Activated CD4-positive, alpha-beta T cell treated with anti-CD3 and anti-CD28 coated beads for 36 hours (primary cell): ENCODE data around the gene RGS10. TPM values are rescaled to one million over a fixed set of nuclear protein-coding genes. Genes with fewer than 3 reads are reported as not detected.

Source experiments
- ATAC-seq: fragments of 200-7000 bp; cut with Tn5 transposase; one replicate; pipeline ENCODE4 v1.10.0; 2021; ENCODE audit warnings: mild to moderate bottlenecking, moderate library complexity
- CTCF ChIA-PET: fragments of 350-600 bp; sonication (Branson Sonifier 250); formaldehyde crosslinking; loops from one replicate; lab custom pipeline; 2021; ENCODE audit warnings: antibody characterized with exemption; lab: Charles Lee
- POLR2A ChIA-PET: fragments of 350-600 bp; sonication (Branson Sonifier 250); formaldehyde crosslinking; loops from one replicate; lab custom pipeline; 2021; ENCODE audit warnings: antibody characterized with exemption, inconsistent platforms; lab: Charles Lee
- DNase-seq: peaks from one replicate; pipeline ENCODE4 v3.0.0-alpha.2; 2020
- H3K27ac Mint-ChIP-seq: one replicate; pipeline ENCODE4 v1.8.0; 2021; ENCODE audit warnings: mixed read lengths
- H3K27me3 Mint-ChIP-seq: one replicate; pipeline ENCODE4 v1.8.0; 2021; ENCODE audit warnings: mixed read lengths
- H3K36me3 Mint-ChIP-seq: one replicate; pipeline ENCODE4 v1.8.0; 2021; ENCODE audit warnings: low read depth, mixed read lengths
- H3K4me1 Mint-ChIP-seq: one replicate; pipeline ENCODE4 v1.8.0; 2021; ENCODE audit warnings: mixed read lengths
- H3K4me3 Mint-ChIP-seq: one replicate; pipeline ENCODE4 v1.8.0; 2021; ENCODE audit warnings: mild to moderate bottlenecking, moderate library complexity, mixed read lengths
- H3K9me3 Mint-ChIP-seq: one replicate; pipeline ENCODE4 v1.8.0; 2021; ENCODE audit warnings: low read depth, mixed read lengths
- intact Hi-C, 2 experiments: fragments of 100-400 bp; cut with DNase I in 1 of 2; cut with micrococcal nuclease in 1 of 2; formaldehyde crosslinking; loops; one replicate each; pipeline versions ENCODE4 v1.14.2 to v1.15.1; 2022 to 2024; cut with DNase I, micrococcal nuclease
- total RNA-seq, 2 experiments: library from RNA; stranded (reverse); gene quantifications; one replicate each; pipeline ENCODE4 v1.2.3, GENCODE V29; 2021

The RGS10 gene
- total RNA-seq, 2 experiments from 2014 or later = 186 to 191 TPM

DNA sequence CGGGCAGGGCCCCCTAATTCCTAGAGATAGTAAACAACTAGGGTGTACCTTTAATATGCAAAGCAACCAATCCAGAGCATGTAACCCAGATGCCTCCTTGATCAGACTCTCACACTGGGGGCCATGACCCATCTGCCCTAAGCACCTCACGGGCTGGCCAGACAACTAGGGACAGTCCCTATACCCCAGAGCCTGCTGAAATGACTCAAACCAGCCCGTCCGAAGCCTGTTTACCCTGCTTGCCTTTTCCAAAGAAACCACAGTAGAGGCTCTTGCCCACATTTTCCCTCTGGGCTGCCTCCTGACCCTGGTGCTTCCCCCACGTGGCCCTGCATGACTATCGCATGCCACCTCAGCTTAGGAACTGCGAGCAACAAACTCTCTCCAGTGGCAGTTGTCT lies 46.2 kb downstream of the RGS10 start:
- ATAC-seq = peak; percentile 74
- Mint-ChIP-seq H3K9me3 (no peaks in the 10 kb centered on the region), H3K36me3 (peaks cover 37% of the 10 kb centered on the region), H3K4me3 (no peak overlapping the region), H3K4me1 (peaks cover 86% of the 10 kb centered on the region), H3K27me3 (no peaks in the 10 kb centered on the region), H3K27ac (peak overlapping the region; percentile 75)
- POLR2A ChIA-PET = no interaction called here
- intact Hi-C loops = loop anchor here (2.0 to 5.0 kb wide), 3 partner anchors 181 to 364 kb away; no protein-coding TSS in a partner anchor
- DNase-seq = peak; percentile 83
- CTCF ChIA-PET = interaction anchor here (1.1 to 2.2 kb wide), 3 partner anchors 11 to 31 kb away, joined by 3 to 5 read pairs (median 3); no protein-coding TSS in a partner anchor

GRCh38 chr10:119495545-119495944 lies 47.0 kb downstream of the RGS10 start:
- Mint-ChIP-seq H3K4me1 (peaks cover 79% of the 10 kb centered on the region), H3K27ac (no peak overlapping the region), H3K9me3 (no peaks in the 10 kb centered on the region), H3K27me3 (no peaks in the 10 kb centered on the region), H3K4me3 (no peak overlapping the region), H3K36me3 (peaks cover 32% of the 10 kb centered on the region)
- ATAC-seq (no peak), DNase-seq (no peak)
- ChIA-PET CTCF (no interaction called here), POLR2A (interaction anchor here (0.6 kb wide), 1 partner anchor 960 kb away, joined by 3 read pairs; no protein-coding TSS in a partner anchor)
- intact Hi-C loops = loop anchor here (5.0 kb wide), 2 partner anchors 298 to 363 kb away; no protein-coding TSS in a partner anchor

DNA sequence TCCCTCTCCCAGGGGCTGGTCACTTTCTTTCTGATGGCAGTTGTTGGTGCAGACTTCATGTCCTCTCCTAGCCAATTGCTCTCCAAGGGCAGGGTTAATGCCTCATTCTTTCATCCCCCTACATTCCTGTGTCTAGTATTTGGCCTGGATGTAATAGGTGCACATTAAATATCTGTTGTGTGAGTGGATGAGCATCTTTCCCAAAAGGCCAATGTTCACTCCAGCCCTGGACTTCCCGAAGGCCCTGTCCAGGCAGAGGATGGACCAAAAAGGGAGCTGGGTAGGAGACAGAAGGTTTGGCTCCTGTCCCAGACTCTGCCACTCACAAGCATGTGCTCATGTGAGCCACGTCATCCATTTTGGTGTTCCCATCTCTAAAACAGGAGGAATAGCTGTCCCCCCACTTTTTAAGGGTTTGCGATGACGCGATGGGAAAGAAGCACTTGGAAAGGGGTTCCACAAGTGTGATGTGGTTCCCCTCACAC lies 47.5 kb downstream of the RGS10 start:
- peaks cover 79% of the 10 kb centered on the region for H3K4me1 Mint-ChIP-seq
- H3K4me3 Mint-ChIP-seq = no peak overlapping the region
- intact Hi-C loops = loop anchor here (5.0 kb wide), 2 partner anchors 298 to 363 kb away; no protein-coding TSS in a partner anchor
- ATAC-seq (no peak), DNase-seq (no peak)
- no peaks in the 10 kb centered on the region for H3K27me3 Mint-ChIP-seq
- H3K27ac Mint-ChIP-seq = peak overlapping the region; percentile 48
- ChIA-PET CTCF (no interaction called here), POLR2A (interaction anchor here (0.6 kb wide), 1 partner anchor 960 kb away, joined by 3 read pairs; no protein-coding TSS in a partner anchor)
- H3K9me3 Mint-ChIP-seq = no peaks in the 10 kb centered on the region
- H3K36me3 Mint-ChIP-seq = peaks cover 27% of the 10 kb centered on the region

GRCh38 chr10:119494236-119495020 lies 48.1 kb downstream of the RGS10 start:
- no peaks in the 10 kb centered on the region for H3K9me3 Mint-ChIP-seq
- ATAC-seq (no peak), DNase-seq (no peak)
- peaks cover 78% of the 10 kb centered on the region for H3K4me1 Mint-ChIP-seq
- CTCF ChIA-PET = interaction anchor here (0.6 to 1.3 kb wide), 6 partner anchors 15 to 288 kb away, joined by 3 to 4 read pairs (median 3); no protein-coding TSS in a partner anchor
- H3K4me3 Mint-ChIP-seq = no peak overlapping the region
- H3K27me3 Mint-ChIP-seq = no peaks in the 10 kb centered on the region
- intact Hi-C loops = loop anchor here (5.0 kb wide), 2 partner anchors 297 to 362 kb away; no protein-coding TSS in a partner anchor
- peak overlapping the region; percentile 48 for H3K27ac Mint-ChIP-seq
- POLR2A ChIA-PET = interaction anchor here (1.1 kb wide), 1 partner anchor 287 kb away, joined by 3 read pairs; the partner anchor contains the start of gene GRK5
- H3K36me3 Mint-ChIP-seq = peaks cover 22% of the 10 kb centered on the region

- Mint-ChIP-seq H3K36me3 (peaks cover 9% of the 10 kb centered on the region), H3K9me3 (no peaks in the 10 kb centered on the region), H3K4me1 (peaks cover 73% of the 10 kb centered on the region), H3K4me3 (no peak overlapping the region), H3K27me3 (no peaks in the 10 kb centered on the region), H3K27ac (peak overlapping the region; percentile 87)
- intact Hi-C loops = no loop called here
- ATAC-seq (no peak), DNase-seq (peak; percentile 50)
- POLR2A ChIA-PET = interaction anchor here (0.9 kb wide), 1 partner anchor 13 kb away, joined by 3 read pairs; no protein-coding TSS in a partner anchor
- CTCF ChIA-PET = interaction anchor here (1.3 kb wide), 1 partner anchor 48 kb away, joined by 4 read pairs; no protein-coding TSS in a partner anchor
These were observed 49.4 kb downstream of the RGS10 start for GRCh38 chr10:119493155-119493554.

DNA sequence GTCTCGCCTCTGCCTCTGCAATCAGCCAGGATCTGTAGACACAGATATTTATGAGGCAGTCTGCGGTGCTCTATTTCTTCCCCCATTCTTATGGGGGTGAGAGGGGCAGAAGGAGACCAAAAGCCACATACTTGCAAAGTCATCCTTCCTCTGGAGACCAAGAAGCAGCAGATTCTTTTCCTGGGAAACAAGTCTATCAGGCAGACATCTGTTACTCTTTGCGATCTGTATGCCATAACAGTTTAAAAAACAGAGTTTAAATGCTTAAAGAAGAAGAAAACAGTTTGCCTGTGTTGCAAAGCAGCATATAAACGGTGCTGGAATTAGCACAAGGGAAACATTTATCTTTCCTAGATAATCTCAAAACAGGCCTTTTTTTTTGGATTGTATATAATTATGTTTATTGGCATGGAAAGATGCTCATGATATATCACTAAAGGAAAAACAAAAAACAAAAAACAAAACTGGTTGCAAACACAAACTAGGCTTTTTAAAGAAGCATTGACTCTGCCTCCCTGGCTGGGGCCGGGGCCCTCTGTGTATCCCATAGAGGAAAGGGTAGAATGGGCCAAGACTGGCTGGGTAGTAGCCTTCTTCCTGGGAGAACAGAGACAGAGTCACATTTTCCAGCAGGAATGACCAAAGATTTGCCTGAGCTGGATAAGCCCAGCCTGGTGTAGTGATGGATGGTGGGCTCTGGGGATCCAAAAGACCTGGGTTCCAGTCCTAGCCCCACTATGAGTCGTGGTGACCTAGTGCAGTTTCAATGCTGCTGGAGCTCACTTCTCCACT lies 50.4 kb downstream of the RGS10 start:
- Mint-ChIP-seq H3K9me3 (no peaks in the 10 kb centered on the region), H3K4me3 (no peak overlapping the region), H3K36me3 (peaks cover 5% of the 10 kb centered on the region), H3K4me1 (peaks cover 63% of the 10 kb centered on the region), H3K27ac (peak overlapping the region; percentile 15), H3K27me3 (no peaks in the 10 kb centered on the region)
- intact Hi-C loops = no loop called here
- ChIA-PET CTCF (interaction anchor here (1.4 kb wide), 2 partner anchors 8 to 42 kb away, joined by 4 to 5 read pairs; no protein-coding TSS in a partner anchor), POLR2A (interaction anchor here (0.9 kb wide), 1 partner anchor 14 kb away, joined by 3 read pairs; no protein-coding TSS in a partner anchor)
- DNase-seq (no peak), ATAC-seq (no peak)

GRCh38 chr10:119489991-119490326 lies 52.6 kb downstream of the RGS10 start:
- H3K36me3 Mint-ChIP-seq = no peaks in the 10 kb centered on the region
- intact Hi-C loops = loop anchor here in 1 of 2 experiments (1.0 to 2.0 kb wide), 3 partner anchors 45 to 291 kb away; partner anchors contain the start of gene GRK5

GRCh38 chr10:119488675-119489074 lies 53.8 kb downstream of the RGS10 start:
- peaks cover 30% of the 10 kb centered on the region for H3K4me1 Mint-ChIP-seq
- ChIA-PET CTCF (interaction anchor here (0.6 to 1.9 kb wide), 11 partner anchors 9 to 282 kb away, joined by 3 to 8 read pairs (median 4); partner anchors contain the start of gene BAG3), POLR2A (no interaction called here)
- no peaks in the 10 kb centered on the region for H3K36me3 Mint-ChIP-seq
- DNase-seq (no peak), ATAC-seq (no peak)
- peak overlapping the region; percentile 92 for H3K27ac Mint-ChIP-seq
- intact Hi-C loops = loop anchor here in 1 of 2 experiments (1.0 to 2.0 kb wide), 3 partner anchors 43 to 290 kb away; partner anchors contain the start of gene GRK5
- H3K27me3 Mint-ChIP-seq = no peaks in the 10 kb centered on the region
- no peaks in the 10 kb centered on the region for H3K9me3 Mint-ChIP-seq
- H3K4me3 Mint-ChIP-seq = no peak overlapping the region

More at GRCh38 chr10:119489991-119490326, 52.6 kb downstream of the RGS10 start:
- CTCF ChIA-PET = interaction anchor here (0.6 to 1.9 kb wide), 13 partner anchors 7 to 288 kb away, joined by 3 to 11 read pairs (median 4); no protein-coding TSS in a partner anchor
- H3K27me3 Mint-ChIP-seq = no peaks in the 10 kb centered on the region
- no peak for ATAC-seq
- H3K4me3 Mint-ChIP-seq = peak overlapping the region; percentile 67
- no peak for DNase-seq
- H3K9me3 Mint-ChIP-seq = no peaks in the 10 kb centered on the region
- peaks cover 43% of the 10 kb centered on the region for H3K4me1 Mint-ChIP-seq
- POLR2A ChIA-PET = no interaction called here
- peak overlapping the region; percentile 92 for H3K27ac Mint-ChIP-seq

- Mint-ChIP-seq H3K4me1 (peaks cover 12% of the 10 kb centered on the region), H3K4me3 (no peak overlapping the region), H3K36me3 (no peaks in the 10 kb centered on the region), H3K27ac (no peak overlapping the region), H3K9me3 (no peaks in the 10 kb centered on the region), H3K27me3 (no peaks in the 10 kb centered on the region)
- no peak for DNase-seq
- intact Hi-C loops = no loop called here
- no peak for ATAC-seq
- ChIA-PET CTCF (no interaction called here), POLR2A (no interaction called here)
These were observed 58.7 kb downstream of the RGS10 start for GRCh38 chr10:119483839-119484238.

DNA sequence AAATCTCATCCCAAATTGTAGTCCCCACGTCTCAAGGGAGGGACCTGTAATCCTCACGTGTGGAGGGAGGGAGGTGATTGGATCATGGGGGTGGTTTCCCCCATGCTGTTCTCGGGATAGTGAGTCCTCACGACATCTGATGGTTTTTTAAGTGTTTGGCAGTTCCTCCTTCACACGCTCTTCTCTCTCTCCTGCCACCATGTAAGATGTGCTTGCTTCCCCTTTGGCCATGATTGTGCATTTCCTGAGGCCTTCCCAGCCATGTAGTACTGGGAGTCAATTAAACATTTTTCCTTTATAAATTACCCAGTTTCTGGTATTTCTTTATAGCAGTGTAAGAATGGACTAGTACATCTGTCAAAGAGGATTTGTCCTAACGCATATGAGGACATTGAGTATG lies 59.5 kb downstream of the RGS10 start:
- H3K4me3 Mint-ChIP-seq = no peak overlapping the region
- intact Hi-C loops = no loop called here
- no peaks in the 10 kb centered on the region for H3K36me3 Mint-ChIP-seq
- POLR2A ChIA-PET = no interaction called here
- CTCF ChIA-PET = no interaction called here
- no peaks in the 10 kb centered on the region for H3K9me3 Mint-ChIP-seq
- no peak for DNase-seq
- no peaks in the 10 kb centered on the region for H3K27me3 Mint-ChIP-seq
- no peak overlapping the region for H3K27ac Mint-ChIP-seq
- peaks cover 18% of the 10 kb centered on the region for H3K4me1 Mint-ChIP-seq
- no peak for ATAC-seq
